ENCODE results near the gene PKN1. TPM values are rescaled to one million over a fixed set of nuclear protein-coding genes. Genes with fewer than 3 reads are reported as not detected.
A peak's percentile ranks its signal among the peaks of the same experiment; 100 is the strongest.

The PKN1 gene
- total and polyA plus RNA-seq, 2 of the 13 experiments (the other 11 are each of a cell fraction or from before 2014, with no cell fraction given), result 45.7 to 54.5 TPM

- no peak for TF ChIP-seq FOXC1 (CRISPR knock-in tag; IDR thresholded peaks at IDR 0.05; ENCODE audit: borderline replicate concordance)
- no peak for TF ChIP-seq MIER2 (CRISPR knock-in tag; IDR thresholded peaks at IDR 0.05)
- no peak for TF ChIP-seq PAF1 (CRISPR knock-in tag; IDR thresholded peaks at IDR 0.05)
- TF ChIP-seq RXRA (CRISPR knock-in tag; IDR thresholded peaks at IDR 0.05), result no peak
- TF ChIP-seq TCF12 (IDR thresholded peaks at IDR 0.05), result no peak
- peak; percentile 30; the same call in 1 of the 2 replicates for TF ChIP-seq TCF12 (CRISPR knock-in tag; IDR thresholded peaks at IDR 0.05)
- TF ChIP-seq AGO1 (IDR thresholded peaks at IDR 0.05; ENCODE audit: low read depth, low read length, poor library complexity, severe bottlenecking), result peak; percentile 99
- TF ChIP-seq HNRNPL (IDR thresholded peaks at IDR 0.05; ENCODE audit: low read depth, low read length), result no peak
- TF ChIP-seq ZNF629 (CRISPR knock-in tag; conservative IDR thresholded peaks at IDR 0.05), result no peak
- no peak for TF ChIP-seq ESRRA (CRISPR knock-in tag; IDR thresholded peaks at IDR 0.05; ENCODE audit: low read depth)
- TF ChIP-seq ZNF879 (CRISPR knock-in tag; IDR thresholded peaks at IDR 0.05), result no peak
- TF ChIP-seq FOXJ3 (CRISPR knock-in tag; IDR thresholded peaks at IDR 0.05; ENCODE audit: borderline replicate concordance), result no peak
- no peak for TF ChIP-seq JDP2 (CRISPR knock-in tag; IDR thresholded peaks at IDR 0.05; ENCODE audit: borderline replicate concordance)
- no peak for TF ChIP-seq ZFYVE20 (CRISPR knock-in tag; IDR thresholded peaks at IDR 0.05; ENCODE audit: borderline replicate concordance, low read depth)
- TF ChIP-seq ZNF749 (CRISPR knock-in tag; IDR thresholded peaks at IDR 0.05; ENCODE audit: borderline replicate concordance), result no peak
- no peak for TF ChIP-seq NONO (IDR thresholded peaks at IDR 0.05)
- TF ChIP-seq NONO (CRISPR knock-in tag; conservative IDR thresholded peaks at IDR 0.05), result no peak
Measured at GRCh38 chr19:14515501-14516047, 82.5 kb downstream of the PKN1 start (continued).

Measured in HepG2 (cell line).